SU-DHL-6 (cell line): ENCODE data around the gene CKM.

ENCODE experiments used
- CTCF ChIP-seq: fragments of 200-600 bp; sonication (generic); IDR thresholded peaks from one replicate; pipeline ENCODE4 v1.5.1; 2017; ENCODE audit warnings: antibody characterized with exemption, mild to moderate bottlenecking, low read length, moderate library complexity; ENCODE audit not compliant: insufficient read depth, poor library complexity, severe bottlenecking
- EZH2phosphoT487 ChIP-seq: fragments of 200-600 bp; sonication (generic), shearing (Covaris generic); conservative IDR thresholded peaks from 2 replicates; pipeline ENCODE4 v1.6.1; 2018; ENCODE audit warnings: mild to moderate bottlenecking, antibody characterized with exemption, low read length, moderate library complexity, mixed read lengths

DNA sequence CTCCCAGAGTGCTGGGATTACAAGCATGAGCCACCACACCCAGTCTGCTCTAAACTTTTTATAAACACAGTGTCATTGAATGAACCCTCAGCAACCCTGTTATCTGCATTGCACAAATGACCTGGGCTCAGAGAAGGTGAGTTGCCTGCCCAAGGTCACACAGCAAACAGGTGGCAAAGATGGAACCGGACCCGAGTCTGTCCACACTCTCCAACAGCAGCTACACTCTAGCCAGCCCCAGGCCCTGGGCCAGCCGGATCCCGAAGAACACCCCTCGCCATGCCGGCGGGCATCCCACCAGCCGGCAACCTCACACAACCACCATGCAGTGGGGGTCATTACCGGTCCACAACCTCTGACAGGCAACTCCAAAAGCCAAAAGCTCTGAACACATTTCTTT, 33.2 kb upstream of the CKM start:
- TF ChIP-seq CTCF (no peak), EZH2phosphoT487 (no peak)
